ENCODE data around the gene BRMS1L. TPM values are rescaled to one million over a fixed set of nuclear protein-coding genes. Genes with fewer than 3 reads are reported as not detected.

BRMS1L gene
- total RNA-seq, 1 donor from 2014 or later, result 13.1 TPM

DNA sequence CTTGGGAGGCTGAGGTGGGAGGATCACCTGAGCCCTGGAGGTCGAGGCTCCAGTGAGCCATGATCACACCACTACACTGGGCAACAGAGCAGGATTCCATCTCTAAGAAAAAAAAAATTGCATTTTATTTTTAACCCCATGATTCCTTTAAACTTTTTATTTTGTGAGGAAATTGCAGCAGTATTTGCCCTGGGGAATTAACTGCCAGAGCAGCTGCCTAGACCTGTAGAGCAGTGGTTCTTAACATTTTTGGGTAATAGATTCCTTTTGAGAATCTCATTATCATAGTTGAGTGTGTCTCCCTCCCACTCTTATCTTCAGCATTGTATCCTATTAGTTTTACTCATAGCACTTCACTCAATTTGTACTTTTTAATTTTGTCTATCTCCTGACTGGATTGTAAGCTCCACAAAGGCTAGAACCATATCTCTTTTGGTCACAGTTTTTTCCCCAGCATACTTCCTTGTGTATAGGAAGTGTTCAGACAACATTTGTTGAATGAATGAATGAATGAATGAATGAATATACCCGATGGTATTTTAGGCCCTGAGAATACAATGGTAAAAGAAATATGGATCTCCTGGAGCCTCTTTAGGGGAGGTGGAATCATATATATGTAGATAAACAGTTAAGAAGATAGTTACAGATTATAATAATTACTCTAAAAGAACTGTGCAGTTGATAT is 40.6 kb downstream of the BRMS1L start:
- H3K4me1 Mint-ChIP-seq (ENCODE audit: low read depth), result no peaks in the 10 kb centered on the region
- no peak overlapping the region for H3K4me3 Mint-ChIP-seq (ENCODE audit: low read depth)
- no peaks in the 10 kb centered on the region for H3K9me3 Mint-ChIP-seq (ENCODE audit: low read depth)
- TF ChIP-seq, protein P1, sequence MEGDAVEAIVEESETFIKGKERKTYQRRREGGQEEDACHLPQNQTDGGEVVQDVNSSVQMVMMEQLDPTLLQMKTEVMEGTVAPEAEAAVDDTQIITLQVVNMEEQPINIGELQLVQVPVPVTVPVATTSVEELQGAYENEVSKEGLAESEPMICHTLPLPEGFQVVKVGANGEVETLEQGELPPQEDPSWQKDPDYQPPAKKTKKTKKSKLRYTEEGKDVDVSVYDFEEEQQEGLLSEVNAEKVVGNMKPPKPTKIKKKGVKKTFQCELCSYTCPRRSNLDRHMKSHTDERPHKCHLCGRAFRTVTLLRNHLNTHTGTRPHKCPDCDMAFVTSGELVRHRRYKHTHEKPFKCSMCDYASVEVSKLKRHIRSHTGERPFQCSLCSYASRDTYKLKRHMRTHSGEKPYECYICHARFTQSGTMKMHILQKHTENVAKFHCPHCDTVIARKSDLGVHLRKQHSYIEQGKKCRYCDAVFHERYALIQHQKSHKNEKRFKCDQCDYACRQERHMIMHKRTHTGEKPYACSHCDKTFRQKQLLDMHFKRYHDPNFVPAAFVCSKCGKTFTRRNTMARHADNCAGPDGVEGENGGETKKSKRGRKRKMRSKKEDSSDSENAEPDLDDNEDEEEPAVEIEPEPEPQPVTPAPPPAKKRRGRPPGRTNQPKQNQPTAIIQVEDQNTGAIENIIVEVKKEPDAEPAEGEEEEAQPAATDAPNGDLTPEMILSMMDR (IDR thresholded peaks at IDR 0.05; ENCODE audit: unreplicated experiment), result no peak
- H3K36me3 Mint-ChIP-seq (ENCODE audit: insufficient read depth), result peaks cover 23% of the 10 kb centered on the region
- no peak for DNase-seq (ENCODE audit: low spot score, unreplicated experiment)
- no peaks in the 10 kb centered on the region for H3K27me3 Mint-ChIP-seq
- no peak overlapping the region for H3K27ac Mint-ChIP-seq

DNA sequence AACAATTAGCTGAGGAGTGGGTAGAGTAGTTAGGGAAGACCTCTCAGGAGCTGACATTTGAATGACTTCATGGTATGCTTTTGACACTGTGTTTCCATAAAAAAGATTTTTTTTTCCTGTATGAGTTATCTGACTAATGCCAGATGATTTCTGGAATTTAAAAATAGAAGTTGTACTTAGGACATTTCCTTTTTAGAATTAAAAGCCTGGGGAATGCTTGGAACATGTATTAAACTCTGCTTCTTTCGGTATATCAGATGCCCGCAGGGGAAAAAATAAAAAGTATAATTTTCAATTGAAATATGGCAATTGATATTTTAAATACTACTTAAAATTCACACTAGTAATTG is 41.1 kb downstream of the BRMS1L start:
- H3K9me3 Mint-ChIP-seq (ENCODE audit: low read depth), result no peaks in the 10 kb centered on the region
- H3K27me3 Mint-ChIP-seq, result no peaks in the 10 kb centered on the region
- no peak overlapping the region for H3K27ac Mint-ChIP-seq
- H3K4me3 Mint-ChIP-seq (ENCODE audit: low read depth), result no peak overlapping the region
- peaks cover 23% of the 10 kb centered on the region for H3K36me3 Mint-ChIP-seq (ENCODE audit: insufficient read depth)
- TF ChIP-seq, protein P1 (IDR thresholded peaks at IDR 0.05; ENCODE audit: unreplicated experiment), result no peak
- H3K4me1 Mint-ChIP-seq (ENCODE audit: low read depth), result no peaks in the 10 kb centered on the region
- no peak for DNase-seq (ENCODE audit: low spot score, unreplicated experiment)

GRCh38 chr14:35875296-35875695 is 49.2 kb downstream of the BRMS1L start:
- no peaks in the 10 kb centered on the region for H3K27me3 Mint-ChIP-seq
- no peak overlapping the region for H3K27ac Mint-ChIP-seq
- H3K4me1 Mint-ChIP-seq (ENCODE audit: low read depth), result peaks cover 2% of the 10 kb centered on the region
- H3K4me3 Mint-ChIP-seq (ENCODE audit: low read depth), result no peak overlapping the region
- TF ChIP-seq, protein P1 (IDR thresholded peaks at IDR 0.05; ENCODE audit: unreplicated experiment), result no peak
- no peak for DNase-seq (ENCODE audit: low spot score, unreplicated experiment)
- H3K36me3 Mint-ChIP-seq (ENCODE audit: insufficient read depth), result peaks cover 6% of the 10 kb centered on the region
- H3K9me3 Mint-ChIP-seq (ENCODE audit: low read depth), result no peaks in the 10 kb centered on the region

DNA sequence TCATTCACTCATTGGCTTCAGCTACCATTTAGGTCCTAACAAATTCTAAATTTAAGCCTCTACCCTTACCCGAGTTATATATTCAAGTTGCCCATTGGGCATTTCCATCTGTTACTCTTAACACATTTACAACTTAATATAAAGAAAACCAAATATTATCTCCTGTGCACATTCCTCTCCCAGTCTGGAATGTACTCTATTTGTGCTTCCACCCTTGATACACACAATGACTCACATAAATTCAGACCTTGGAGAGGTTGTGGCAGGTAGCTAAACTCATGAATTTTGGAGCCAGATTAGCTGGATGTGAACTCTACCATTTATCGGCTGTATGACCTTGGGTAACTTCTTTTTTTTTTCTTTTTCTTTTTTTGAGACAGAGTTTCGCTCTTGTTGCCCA is 51.1 kb downstream of the BRMS1L start:
- TF ChIP-seq, protein P1 (IDR thresholded peaks at IDR 0.05; ENCODE audit: unreplicated experiment), result no peak
- peaks cover 2% of the 10 kb centered on the region for H3K4me1 Mint-ChIP-seq (ENCODE audit: low read depth)
- DNase-seq (ENCODE audit: low spot score, unreplicated experiment), result no peak
- H3K27me3 Mint-ChIP-seq, result no peaks in the 10 kb centered on the region
- peaks cover 2% of the 10 kb centered on the region for H3K36me3 Mint-ChIP-seq (ENCODE audit: insufficient read depth)
- H3K9me3 Mint-ChIP-seq (ENCODE audit: low read depth), result no peaks in the 10 kb centered on the region
- no peak overlapping the region for H3K4me3 Mint-ChIP-seq (ENCODE audit: low read depth)
- H3K27ac Mint-ChIP-seq, result peak overlapping the region; percentile 23

- no peaks in the 10 kb centered on the region for H3K27me3 Mint-ChIP-seq
- H3K36me3 Mint-ChIP-seq (ENCODE audit: insufficient read depth), result peaks cover 2% of the 10 kb centered on the region
- TF ChIP-seq, protein P1 (IDR thresholded peaks at IDR 0.05; ENCODE audit: unreplicated experiment), result no peak
- H3K4me1 Mint-ChIP-seq (ENCODE audit: low read depth), result peaks cover 2% of the 10 kb centered on the region
- H3K27ac Mint-ChIP-seq, result no peak overlapping the region
- DNase-seq (ENCODE audit: low spot score, unreplicated experiment), result no peak
- H3K4me3 Mint-ChIP-seq (ENCODE audit: low read depth), result no peak overlapping the region
- H3K9me3 Mint-ChIP-seq (ENCODE audit: low read depth), result no peaks in the 10 kb centered on the region
These were observed 52.4 kb downstream of the BRMS1L start for GRCh38 chr14:35878272-35879150.
